ENCODE results near the gene RAP1A. TPM values are rescaled to one million over a fixed set of nuclear protein-coding genes. Genes with fewer than 3 reads are reported as not detected.

RAP1A gene
- total RNA-seq, 1 donor: 36.2 TPM

GRCh38 chr1:111596499-111596898, 23.1 kb upstream of the RAP1A start:
- DNase-seq (ENCODE audit: low read depth): no peak
- no peak for TF ChIP-seq CTCF (IDR thresholded peaks at IDR 0.05; ENCODE audit: insufficient read depth, low read length)
- H3K4me3 ChIP-seq (ENCODE audit: low read depth, low read length): no peak overlapping the region

- peak; percentile 67 for DNase-seq (ENCODE audit: low read depth)
- TF ChIP-seq CTCF (IDR thresholded peaks at IDR 0.05; ENCODE audit: insufficient read depth, low read length): no peak
- no peak overlapping the region for H3K4me3 ChIP-seq (ENCODE audit: low read depth, low read length)
Measured at GRCh38 chr1:111597426-111597825, 22.2 kb upstream of the RAP1A start.

GRCh38 chr1:111598544-111598943, 21.0 kb upstream of the RAP1A start:
- H3K4me3 ChIP-seq (ENCODE audit: low read depth, low read length): no peak overlapping the region
- no peak for TF ChIP-seq CTCF (IDR thresholded peaks at IDR 0.05; ENCODE audit: insufficient read depth, low read length)
- no peak for DNase-seq (ENCODE audit: low read depth)

- no peak for TF ChIP-seq CTCF (IDR thresholded peaks at IDR 0.05; ENCODE audit: insufficient read depth, low read length)
Measured at GRCh38 chr1:111599781-111600693, 19.6 kb upstream of the RAP1A start.

GRCh38 chr1:111600886-111601386, 18.7 kb upstream of the RAP1A start:
- no peak for TF ChIP-seq CTCF (IDR thresholded peaks at IDR 0.05; ENCODE audit: insufficient read depth, low read length)
- no peak for DNase-seq (ENCODE audit: low read depth)
- no peak overlapping the region for H3K4me3 ChIP-seq (ENCODE audit: low read depth, low read length)

More at GRCh38 chr1:111599781-111600693, 19.6 kb upstream of the RAP1A start:
- no peak for DNase-seq (ENCODE audit: low read depth)
- H3K4me3 ChIP-seq (ENCODE audit: low read depth, low read length): no peak overlapping the region

- DNase-seq (ENCODE audit: low read depth): no peak
Measured at GRCh38 chr1:111602302-111602701, 17.3 kb upstream of the RAP1A start.

More at GRCh38 chr1:111602302-111602701, 17.3 kb upstream of the RAP1A start:
- no peak overlapping the region for H3K4me3 ChIP-seq (ENCODE audit: low read depth, low read length)
- no peak for TF ChIP-seq CTCF (IDR thresholded peaks at IDR 0.05; ENCODE audit: insufficient read depth, low read length)

Measured in fibroblast of the aortic adventitia (primary cell).